Activated B cell treated with CpG ODN at 0.5 μM for 24 hours (primary cell): ENCODE measurements around the gene GLE1. TPM values are rescaled to one million over a fixed set of nuclear protein-coding genes. Genes with fewer than 3 reads are reported as not detected.

Source experiments
- ATAC-seq: fragments of 200-7000 bp; cut with Tn5 transposase; one replicate; pipeline ENCODE4 v1.10.0; 2021; ENCODE audit warnings: low read depth, mild to moderate bottlenecking, moderate library complexity
- CTCF ChIA-PET: fragments of 350-600 bp; sonication (Branson Sonifier 250); formaldehyde crosslinking; loops from one replicate; lab custom pipeline; 2021; ENCODE audit warnings: antibody characterized with exemption; lab: Charles Lee
- POLR2A ChIA-PET: fragments of 350-600 bp; sonication (Branson Sonifier 250); formaldehyde crosslinking; loops from one replicate; lab custom pipeline; 2021; ENCODE audit warnings: antibody characterized with exemption; lab: Charles Lee
- DNase-seq: peaks from one replicate; pipeline ENCODE4 v3.0.0; 2022
- H3K27ac Mint-ChIP-seq: one replicate; pipeline ENCODE4 v1.8.0; 2020; ENCODE audit warnings: mixed read lengths
- H3K27me3 Mint-ChIP-seq: one replicate; pipeline ENCODE4 v1.8.0; 2021; ENCODE audit warnings: mixed read lengths
- H3K36me3 Mint-ChIP-seq: one replicate; pipeline ENCODE4 v1.8.0; 2021; ENCODE audit warnings: low read depth, mixed read lengths
- H3K4me1 Mint-ChIP-seq: one replicate; pipeline ENCODE4 v1.8.0; 2021; ENCODE audit warnings: mixed read lengths
- H3K4me3 Mint-ChIP-seq: one replicate; pipeline ENCODE4 v1.8.0; 2020; ENCODE audit warnings: mild to moderate bottlenecking, mixed read lengths
- H3K9me3 Mint-ChIP-seq: one replicate; pipeline ENCODE4 v1.8.0; 2020; ENCODE audit warnings: mixed read lengths
- intact Hi-C: fragments of 100-400 bp; cut with micrococcal nuclease; formaldehyde crosslinking; loops from one replicate; pipeline ENCODE4 v1.15.1; 2024
- total RNA-seq: library from RNA; stranded (reverse); gene quantifications from 2 replicates; pipeline ENCODE4 v1.2.3, GENCODE V29; 2022
- TF ChIP-seq, protein P1 (sequence below): fragments of 200-600 bp; IDR thresholded peaks from one replicate; pipeline ENCODE4 v1.8.0; 2022; ENCODE audit warnings: antibody characterized with exemption, mild to moderate bottlenecking

Gene GLE1
- total RNA-seq, 1 donor from 2014 or later, result 31.8 TPM

- intact Hi-C loops, result loop anchor here (10.0 kb wide), 1 partner anchor 276 kb away; the partner anchor contains the start of genes GOLGA2 and SWI5
- TF ChIP-seq, protein P1, sequence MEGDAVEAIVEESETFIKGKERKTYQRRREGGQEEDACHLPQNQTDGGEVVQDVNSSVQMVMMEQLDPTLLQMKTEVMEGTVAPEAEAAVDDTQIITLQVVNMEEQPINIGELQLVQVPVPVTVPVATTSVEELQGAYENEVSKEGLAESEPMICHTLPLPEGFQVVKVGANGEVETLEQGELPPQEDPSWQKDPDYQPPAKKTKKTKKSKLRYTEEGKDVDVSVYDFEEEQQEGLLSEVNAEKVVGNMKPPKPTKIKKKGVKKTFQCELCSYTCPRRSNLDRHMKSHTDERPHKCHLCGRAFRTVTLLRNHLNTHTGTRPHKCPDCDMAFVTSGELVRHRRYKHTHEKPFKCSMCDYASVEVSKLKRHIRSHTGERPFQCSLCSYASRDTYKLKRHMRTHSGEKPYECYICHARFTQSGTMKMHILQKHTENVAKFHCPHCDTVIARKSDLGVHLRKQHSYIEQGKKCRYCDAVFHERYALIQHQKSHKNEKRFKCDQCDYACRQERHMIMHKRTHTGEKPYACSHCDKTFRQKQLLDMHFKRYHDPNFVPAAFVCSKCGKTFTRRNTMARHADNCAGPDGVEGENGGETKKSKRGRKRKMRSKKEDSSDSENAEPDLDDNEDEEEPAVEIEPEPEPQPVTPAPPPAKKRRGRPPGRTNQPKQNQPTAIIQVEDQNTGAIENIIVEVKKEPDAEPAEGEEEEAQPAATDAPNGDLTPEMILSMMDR, result no peak
- Mint-ChIP-seq H3K4me3 (peak overlapping the region; percentile 90), H3K27me3 (no peaks in the 10 kb centered on the region), H3K36me3 (no peaks in the 10 kb centered on the region), H3K27ac (peak overlapping the region; percentile 90), H3K4me1 (peaks cover 10% of the 10 kb centered on the region), H3K9me3 (no peaks in the 10 kb centered on the region)
- ChIA-PET POLR2A (interaction anchor here (0.6 to 3.1 kb wide), 9 partner anchors 8 to 359 kb away, joined by 3 to 21 read pairs (median 4); partner anchors contain the start of genes GLE1, GOLGA2, SWI5 and URM1), CTCF (no interaction called here)
- ATAC-seq, result no peak
- DNase-seq, result no peak
Observed at GRCh38 chr9:128550770-128551656, 46.5 kb downstream of the GLE1 start.

DNA sequence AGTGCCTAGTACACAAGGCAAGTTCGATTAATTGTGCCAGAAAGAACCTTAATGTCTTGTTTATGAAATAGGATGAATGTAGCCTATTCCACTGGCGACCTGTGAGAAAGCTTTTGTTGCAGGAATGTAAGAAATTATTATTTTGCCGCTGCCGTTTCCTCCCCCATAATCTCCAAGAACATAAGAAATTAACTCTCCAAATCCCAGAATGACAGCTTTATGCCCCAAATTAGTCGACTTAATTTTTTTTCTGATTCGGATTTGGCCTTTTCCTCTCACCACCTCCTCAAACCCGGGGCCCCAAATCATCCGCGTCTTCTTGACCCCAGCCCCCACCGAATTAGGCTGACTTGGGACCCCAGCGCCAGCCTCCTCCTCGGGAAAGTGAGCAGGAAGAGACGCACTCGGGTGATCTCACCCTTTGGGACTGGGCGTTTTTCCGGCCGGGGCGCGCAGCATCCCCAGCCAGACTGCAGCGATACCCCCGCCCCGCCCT lies 47.2 kb downstream of the GLE1 start:
- ATAC-seq (no peak), DNase-seq (no peak)
- Mint-ChIP-seq H3K4me1 (peaks cover 17% of the 10 kb centered on the region), H3K27me3 (no peaks in the 10 kb centered on the region), H3K36me3 (no peaks in the 10 kb centered on the region), H3K9me3 (no peaks in the 10 kb centered on the region), H3K4me3 (peak overlapping the region; percentile 90), H3K27ac (peak overlapping the region; percentile 90)
- intact Hi-C loops, result loop anchor here (1.0 to 10.0 kb wide), 8 partner anchors 46 to 477 kb away; partner anchors contain the start of genes CERCAM, GOLGA2, ODF2 and SET
- ChIA-PET CTCF (no interaction called here), POLR2A (interaction anchor here (0.6 to 3.1 kb wide), 17 partner anchors 10 to 1128 kb away, joined by 3 to 21 read pairs (median 4); partner anchors contain the start of genes GLE1, GOLGA2, SPOUT1 and SWI5)
- TF ChIP-seq, protein P1, result no peak

GRCh38 chr9:128552153-128552743 lies 47.7 kb downstream of the GLE1 start, which contains the start of gene SPTAN1:
TSS of gene SPTAN1 (plus strand) at chr9:128552587. CDS start at chr9:128566741, 14,154 bp downstream.
- TF ChIP-seq, protein P1, result no peak
- POLR2A ChIA-PET, result interaction anchor here (0.5 to 3.1 kb wide), 25 partner anchors 9 to 1128 kb away, joined by 3 to 21 read pairs (median 5); partner anchors contain the start of genes CERCAM, GLE1, GOLGA2 and ODF2
- Mint-ChIP-seq H3K4me3 (peak within 1 kb of the TSS; percentile 90), H3K27ac (peak within 1 kb of the TSS; percentile 90), H3K9me3 (no peaks in the 10 kb centered on the region), H3K27me3 (no peaks in the 10 kb centered on the region), H3K4me1 (peaks cover 22% of the 10 kb centered on the region), H3K36me3 (no peaks in the 10 kb centered on the region)
- ATAC-seq, result peak; percentile 92
- CTCF ChIA-PET, result no interaction called here
- intact Hi-C loops, result loop anchor here (1.0 to 10.0 kb wide), 8 partner anchors 47 to 477 kb away; partner anchors contain the start of genes CERCAM, GOLGA2, ODF2 and SET
- DNase-seq, result peak; percentile 94

GRCh38 chr9:128552744-128553440 lies 48.4 kb downstream of the GLE1 start:
- Mint-ChIP-seq H3K36me3 (no peaks in the 10 kb centered on the region), H3K27ac (no peak overlapping the region), H3K27me3 (no peaks in the 10 kb centered on the region), H3K9me3 (no peaks in the 10 kb centered on the region), H3K4me1 (peaks cover 25% of the 10 kb centered on the region), H3K4me3 (no peak overlapping the region)
- intact Hi-C loops, result loop anchor here (1.0 to 10.0 kb wide), 8 partner anchors 48 to 476 kb away; partner anchors contain the start of genes CERCAM, GOLGA2, ODF2 and SET
- TF ChIP-seq, protein P1, result no peak
- POLR2A ChIA-PET, result interaction anchor here (0.5 to 3.1 kb wide), 22 partner anchors 9 to 1129 kb away, joined by 3 to 21 read pairs (median 5); partner anchors contain the start of genes CERCAM, GLE1, ODF2 and SPOUT1
- CTCF ChIA-PET, result no interaction called here
- DNase-seq, result no peak
- ATAC-seq, result peak; percentile 31
